ENCODE data around the gene SPAAR. TPM values are rescaled to one million over a fixed set of nuclear protein-coding genes. Genes with fewer than 3 reads are reported as not detected.
A peak's percentile ranks its signal among the peaks of the same experiment; 100 is the strongest.

The SPAAR gene
- total and polyA plus RNA-seq, 9 of the 15 experiments (the other 6 are each of a cell fraction or from before 2014, with no cell fraction given), result not detected

DNA sequence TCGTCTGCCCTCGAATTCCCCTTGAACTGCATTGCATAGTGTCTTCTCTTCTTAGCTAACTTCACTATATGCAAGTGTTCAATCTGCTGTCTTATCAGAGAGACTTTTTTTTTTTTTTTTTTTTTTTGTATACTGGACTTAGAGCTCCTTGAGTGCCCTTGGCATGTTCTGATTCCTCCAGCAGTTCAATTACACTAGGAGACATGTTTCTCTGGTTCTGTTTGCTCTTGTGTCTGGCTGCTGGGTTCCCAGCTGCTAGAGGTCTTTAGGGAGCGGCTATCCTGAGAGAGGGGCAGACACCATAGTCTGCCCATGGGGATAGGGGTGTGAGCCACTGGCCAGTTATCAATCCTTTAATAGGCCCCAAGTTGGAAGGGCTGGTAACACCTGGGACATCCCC, 35.6 kb downstream of the SPAAR start:
- H2AFZ ChIP-seq (ENCODE audit: low read depth, low read length), result peak overlapping the region; percentile 74
- in situ Hi-C loops (cut with MboI) (loop anchor here (5.0 kb wide), 1 partner anchor 43 kb away; no protein-coding TSS in a partner anchor), intact Hi-C loops (cut with micrococcal nuclease) (loop anchor here (2.0 kb wide), 1 partner anchor 42 kb away; no protein-coding TSS in a partner anchor)
- FAIRE-seq, result no peak
- no TSS peak for BruUV-seq (replicated peaks)
- ChIA-PET POLR2A (interaction anchor here (2.2 kb wide), 1 partner anchor 20 kb away, joined by 16 read pairs; no protein-coding TSS in a partner anchor), CTCF (ENCODE audit: low intra/inter-chr PET ratio) (interaction anchor here (0.9 to 1.7 kb wide), 2 partner anchors 33 to 42 kb away, joined by 5 to 6 read pairs; no protein-coding TSS in a partner anchor)
- no peak for ATAC-seq
- 88% methylated on average over 2 of the region's 3 CpGs for WGBS (ENCODE audit: insufficient coverage, low coverage, missing lambda C conversion rate)
- no peaks in the 10 kb centered on the region for H3K27me3 ChIP-seq (ENCODE audit: control insufficient read depth in 2 of 2, insufficient read depth in 2 of 2, low read length in 2 of 2)
- H3K9me3 ChIP-seq (replicated peaks; ENCODE audit: control insufficient read depth, insufficient read depth, low read depth, low read length), result no peaks in the 10 kb centered on the region
- no peak overlapping the region; the same call in 1 of the 2 replicates for H3K4me2 ChIP-seq (ENCODE audit: insufficient read depth, low read length)
- no peak overlapping the region for H3K4me3 ChIP-seq
- no peaks in the 10 kb centered on the region for H3K79me2 ChIP-seq (ENCODE audit: control insufficient read depth, insufficient read depth, low read length)
- H3K27ac ChIP-seq (ENCODE audit: extremely low read depth, low read depth, low read length), result no peak overlapping the region
- H3K36me3 ChIP-seq (ENCODE audit: control insufficient read depth, insufficient read depth, low read length), result no peaks in the 10 kb centered on the region; the same call in 2 of the 3 replicates
- peaks cover 2 to 3% of the 10 kb centered on the region in 2 experiments; a peak in 3 of 5 replicates for H3K4me1 ChIP-seq (replicated peaks in 1 of 2; ENCODE audit: control insufficient read depth in 2 of 2, insufficient read depth in 2 of 2, low read length in 2 of 2)
- no peaks in the 10 kb centered on the region for H3K9me1 ChIP-seq (ENCODE audit: control insufficient read depth, insufficient read depth, low read length)
- H4K20me1 ChIP-seq (replicated peaks; ENCODE audit: control insufficient read depth, insufficient read depth, low read length), result no peaks in the 10 kb centered on the region
- DNase-seq (ENCODE audit: extremely low read depth in 1 of 4, low spot score in 3 of 4), result no peak
- no peak overlapping the region for H3K9ac ChIP-seq (ENCODE audit: insufficient read depth in 1 of 2, low read depth in 2 of 2, low read length in 2 of 2)
- TF ChIP-seq POLR2G (IDR thresholded peaks at IDR 0.05; ENCODE audit: low read depth, low read length), result no peak
- TF ChIP-seq PHF21A (IDR thresholded peaks at IDR 0.05; ENCODE audit: borderline replicate concordance, low read depth), result no peak
- TF ChIP-seq, protein P1, sequence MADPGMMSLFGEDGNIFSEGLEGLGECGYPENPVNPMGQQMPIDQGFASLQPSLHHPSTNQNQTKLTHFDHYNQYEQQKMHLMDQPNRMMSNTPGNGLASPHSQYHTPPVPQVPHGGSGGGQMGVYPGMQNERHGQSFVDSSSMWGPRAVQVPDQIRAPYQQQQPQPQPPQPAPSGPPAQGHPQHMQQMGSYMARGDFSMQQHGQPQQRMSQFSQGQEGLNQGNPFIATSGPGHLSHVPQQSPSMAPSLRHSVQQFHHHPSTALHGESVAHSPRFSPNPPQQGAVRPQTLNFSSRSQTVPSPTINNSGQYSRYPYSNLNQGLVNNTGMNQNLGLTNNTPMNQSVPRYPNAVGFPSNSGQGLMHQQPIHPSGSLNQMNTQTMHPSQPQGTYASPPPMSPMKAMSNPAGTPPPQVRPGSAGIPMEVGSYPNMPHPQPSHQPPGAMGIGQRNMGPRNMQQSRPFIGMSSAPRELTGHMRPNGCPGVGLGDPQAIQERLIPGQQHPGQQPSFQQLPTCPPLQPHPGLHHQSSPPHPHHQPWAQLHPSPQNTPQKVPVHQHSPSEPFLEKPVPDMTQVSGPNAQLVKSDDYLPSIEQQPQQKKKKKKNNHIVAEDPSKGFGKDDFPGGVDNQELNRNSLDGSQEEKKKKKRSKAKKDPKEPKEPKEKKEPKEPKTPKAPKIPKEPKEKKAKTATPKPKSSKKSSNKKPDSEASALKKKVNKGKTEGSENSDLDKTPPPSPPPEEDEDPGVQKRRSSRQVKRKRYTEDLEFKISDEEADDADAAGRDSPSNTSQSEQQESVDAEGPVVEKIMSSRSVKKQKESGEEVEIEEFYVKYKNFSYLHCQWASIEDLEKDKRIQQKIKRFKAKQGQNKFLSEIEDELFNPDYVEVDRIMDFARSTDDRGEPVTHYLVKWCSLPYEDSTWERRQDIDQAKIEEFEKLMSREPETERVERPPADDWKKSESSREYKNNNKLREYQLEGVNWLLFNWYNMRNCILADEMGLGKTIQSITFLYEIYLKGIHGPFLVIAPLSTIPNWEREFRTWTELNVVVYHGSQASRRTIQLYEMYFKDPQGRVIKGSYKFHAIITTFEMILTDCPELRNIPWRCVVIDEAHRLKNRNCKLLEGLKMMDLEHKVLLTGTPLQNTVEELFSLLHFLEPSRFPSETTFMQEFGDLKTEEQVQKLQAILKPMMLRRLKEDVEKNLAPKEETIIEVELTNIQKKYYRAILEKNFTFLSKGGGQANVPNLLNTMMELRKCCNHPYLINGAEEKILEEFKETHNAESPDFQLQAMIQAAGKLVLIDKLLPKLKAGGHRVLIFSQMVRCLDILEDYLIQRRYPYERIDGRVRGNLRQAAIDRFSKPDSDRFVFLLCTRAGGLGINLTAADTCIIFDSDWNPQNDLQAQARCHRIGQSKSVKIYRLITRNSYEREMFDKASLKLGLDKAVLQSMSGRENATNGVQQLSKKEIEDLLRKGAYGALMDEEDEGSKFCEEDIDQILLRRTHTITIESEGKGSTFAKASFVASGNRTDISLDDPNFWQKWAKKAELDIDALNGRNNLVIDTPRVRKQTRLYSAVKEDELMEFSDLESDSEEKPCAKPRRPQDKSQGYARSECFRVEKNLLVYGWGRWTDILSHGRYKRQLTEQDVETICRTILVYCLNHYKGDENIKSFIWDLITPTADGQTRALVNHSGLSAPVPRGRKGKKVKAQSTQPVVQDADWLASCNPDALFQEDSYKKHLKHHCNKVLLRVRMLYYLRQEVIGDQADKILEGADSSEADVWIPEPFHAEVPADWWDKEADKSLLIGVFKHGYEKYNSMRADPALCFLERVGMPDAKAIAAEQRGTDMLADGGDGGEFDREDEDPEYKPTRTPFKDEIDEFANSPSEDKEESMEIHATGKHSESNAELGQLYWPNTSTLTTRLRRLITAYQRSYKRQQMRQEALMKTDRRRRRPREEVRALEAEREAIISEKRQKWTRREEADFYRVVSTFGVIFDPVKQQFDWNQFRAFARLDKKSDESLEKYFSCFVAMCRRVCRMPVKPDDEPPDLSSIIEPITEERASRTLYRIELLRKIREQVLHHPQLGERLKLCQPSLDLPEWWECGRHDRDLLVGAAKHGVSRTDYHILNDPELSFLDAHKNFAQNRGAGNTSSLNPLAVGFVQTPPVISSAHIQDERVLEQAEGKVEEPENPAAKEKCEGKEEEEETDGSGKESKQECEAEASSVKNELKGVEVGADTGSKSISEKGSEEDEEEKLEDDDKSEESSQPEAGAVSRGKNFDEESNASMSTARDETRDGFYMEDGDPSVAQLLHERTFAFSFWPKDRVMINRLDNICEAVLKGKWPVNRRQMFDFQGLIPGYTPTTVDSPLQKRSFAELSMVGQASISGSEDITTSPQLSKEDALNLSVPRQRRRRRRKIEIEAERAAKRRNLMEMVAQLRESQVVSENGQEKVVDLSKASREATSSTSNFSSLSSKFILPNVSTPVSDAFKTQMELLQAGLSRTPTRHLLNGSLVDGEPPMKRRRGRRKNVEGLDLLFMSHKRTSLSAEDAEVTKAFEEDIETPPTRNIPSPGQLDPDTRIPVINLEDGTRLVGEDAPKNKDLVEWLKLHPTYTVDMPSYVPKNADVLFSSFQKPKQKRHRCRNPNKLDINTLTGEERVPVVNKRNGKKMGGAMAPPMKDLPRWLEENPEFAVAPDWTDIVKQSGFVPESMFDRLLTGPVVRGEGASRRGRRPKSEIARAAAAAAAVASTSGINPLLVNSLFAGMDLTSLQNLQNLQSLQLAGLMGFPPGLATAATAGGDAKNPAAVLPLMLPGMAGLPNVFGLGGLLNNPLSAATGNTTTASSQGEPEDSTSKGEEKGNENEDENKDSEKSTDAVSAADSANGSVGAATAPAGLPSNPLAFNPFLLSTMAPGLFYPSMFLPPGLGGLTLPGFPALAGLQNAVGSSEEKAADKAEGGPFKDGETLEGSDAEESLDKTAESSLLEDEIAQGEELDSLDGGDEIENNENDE (IDR thresholded peaks at IDR 0.05; ENCODE audit: low read depth, low read length), result no peak
- no peak for TF ChIP-seq MEF2A (IDR thresholded peaks at IDR 0.05; ENCODE audit: control insufficient read depth, low read depth, low read length)
- TF ChIP-seq FOXK2 (conservative IDR thresholded peaks at IDR 0.05 in 1 of 2, IDR thresholded peaks at IDR 0.05 in 1 of 2; ENCODE audit: low read depth in 2 of 2), result no peak
- TF ChIP-seq ZEB2 (IDR thresholded peaks at IDR 0.05), result no peak
- TF ChIP-seq DMBX1 (CRISPR knock-in tag; IDR thresholded peaks at IDR 0.05; ENCODE audit: borderline replicate concordance), result no peak
- TF ChIP-seq NCOA4 (IDR thresholded peaks at IDR 0.05; ENCODE audit: partially characterized antibody), result no peak

All from K562 (cell line).